Naive thymus-derived CD8-positive, alpha-beta T cell (primary cell): ENCODE measurements around the gene UBAC2. TPM values are rescaled to one million over a fixed set of nuclear protein-coding genes. Genes with fewer than 3 reads are reported as not detected.

ENCODE experiments used
- ATAC-seq, 2 donors: fragments of 150-1000 bp; cut with Tn5 transposase in 1 of 2; sonication (Bioruptor Pico), chemical (Tn5 transposase) in 1 of 2; 1 replicate in 1 of 2; 2 replicates in 1 of 2; pipeline ENCODE4 v1.10.0; 2021; ENCODE audit warnings: mild to moderate bottlenecking in 2 of 2, moderate library complexity in 2 of 2
- POLR2A ChIA-PET: fragments of 350-600 bp; sonication (Branson Sonifier 250); formaldehyde crosslinking; loops from one replicate; lab custom pipeline; 2021; ENCODE audit warnings: antibody characterized with exemption; lab: Charles Lee
- DNase-seq, 10 donors: peaks; one replicate each; pipeline versions ENCODE4 v3.0.0 to v3.0.0-alpha.2; 2020 to 2022
- H3K27ac Mint-ChIP-seq, 10 donors: one replicate each; pipeline ENCODE4 v1.8.0; 2020 to 2022; ENCODE audit warnings: mild to moderate bottlenecking in 10 of 10, mixed read lengths in 10 of 10, moderate library complexity in 4 of 10, inconsistent platforms in 1 of 10
- H3K27me3 Mint-ChIP-seq, 5 donors: one replicate each; pipeline ENCODE4 v1.8.0; 2021 to 2022; ENCODE audit warnings: mixed read lengths in 5 of 5
- H3K36me3 Mint-ChIP-seq, 3 donors: one replicate each; pipeline ENCODE4 v1.8.0; 2020 to 2022; ENCODE audit warnings: mixed read lengths in 3 of 3, mild to moderate bottlenecking in 2 of 3, inconsistent platforms in 1 of 3
- H3K4me1 Mint-ChIP-seq, 4 donors: one replicate each; pipeline ENCODE4 v1.8.0; 2021 to 2022; ENCODE audit warnings: mixed read lengths in 4 of 4
- H3K4me3 Mint-ChIP-seq, 10 donors: one replicate each; pipeline ENCODE4 v1.8.0; 2020 to 2022; ENCODE audit warnings: mild to moderate bottlenecking in 10 of 10, mixed read lengths in 10 of 10, moderate library complexity in 6 of 10, inconsistent platforms in 1 of 10
- H3K9me3 Mint-ChIP-seq, 9 donors: one replicate each; pipeline ENCODE4 v1.8.0; 2020 to 2022; ENCODE audit warnings: mixed read lengths in 9 of 9, mild to moderate bottlenecking in 3 of 9, inconsistent platforms in 1 of 9, moderate library complexity in 1 of 9
- polyA plus RNA-seq, 3 donors: library from polyadenylated mRNA; unstranded; fragments of 300-500 nt; fragmentation: Illumina TruSeq; gene quantifications; one replicate each; pipeline ENCODE4 v1.2.3, GENCODE V29; 2021
- total RNA-seq, 8 experiments: library from RNA in 2 of 8; stranded (reverse) in 2 of 8; gene quantifications; one replicate each; pipeline ENCODE4 v1.2.3 and lab custom pipeline; 2021 to 2026

Gene UBAC2
- total and polyA plus RNA-seq, 5 experiments from 2014 or later: 105 to 178 (median 160) TPM

- H3K27ac Mint-ChIP-seq: peak overlapping the region in 8 of 10 donors; percentile 48 to 88 (median 59)
- H3K9me3 Mint-ChIP-seq: no peaks in the 10 kb centered on the region
- H3K4me1 Mint-ChIP-seq: peaks cover 19 to 68% (median 34%) of the 10 kb centered on the region in 4 donors
- H3K36me3 Mint-ChIP-seq: peaks cover 0 to 2% (median 0%) of the 10 kb centered on the region in 3 donors
- peak in 1 of 10 donors; percentile 44 for DNase-seq
- H3K27me3 Mint-ChIP-seq: no peaks in the 10 kb centered on the region
- no peak overlapping the region for H3K4me3 Mint-ChIP-seq
- POLR2A ChIA-PET: interaction anchor here (0.5 kb wide), 1 partner anchor 10 kb away, joined by 4 read pairs; no protein-coding TSS in a partner anchor
- no peak for ATAC-seq
These were observed 195.8 kb downstream of the UBAC2 start for GRCh38 chr13:99396446-99396845.

GRCh38 chr13:99398071-99398470 is 197.4 kb downstream of the UBAC2 start:
- H3K27ac Mint-ChIP-seq: peak overlapping the region in 6 of 10 donors; percentile 5 to 54 (median 27)
- peaks cover 0 to 8% (median 2%) of the 10 kb centered on the region in 3 donors for H3K36me3 Mint-ChIP-seq
- peak in 1 of 10 donors; percentile 11 for DNase-seq
- no peak for ATAC-seq
- no peak overlapping the region for H3K4me3 Mint-ChIP-seq
- peaks cover 19 to 80% (median 34%) of the 10 kb centered on the region in 4 donors for H3K4me1 Mint-ChIP-seq
- H3K27me3 Mint-ChIP-seq: no peaks in the 10 kb centered on the region
- H3K9me3 Mint-ChIP-seq: no peaks in the 10 kb centered on the region
- POLR2A ChIA-PET: interaction anchor here (0.6 to 1.6 kb wide), 4 partner anchors 9 to 124 kb away, joined by 3 to 5 read pairs (median 4); no protein-coding TSS in a partner anchor

- Mint-ChIP-seq H3K36me3 (peaks cover 0 to 8% (median 2%) of the 10 kb centered on the region in 3 donors), H3K27me3 (no peaks in the 10 kb centered on the region), H3K4me1 (peaks cover 22 to 84% (median 34%) of the 10 kb centered on the region in 4 donors), H3K4me3 (peak overlapping the region in 3 of 10 donors; percentile 3 to 49 (median 24)), H3K27ac (peak overlapping the region in 9 of 10 donors; percentile 40 to 87 (median 54)), H3K9me3 (no peaks in the 10 kb centered on the region)
- DNase-seq (peak in 1 of 10 donors; percentile 19), ATAC-seq (no peak)
- POLR2A ChIA-PET: interaction anchor here (1.3 to 1.6 kb wide), 2 partner anchors 10 kb away, joined by 4 to 5 read pairs; no protein-coding TSS in a partner anchor
These were observed 198.4 kb downstream of the UBAC2 start for GRCh38 chr13:99398916-99399622.

- DNase-seq (peak in 1 of 10 donors; percentile 11), ATAC-seq (no peak)
- Mint-ChIP-seq H3K27ac (peak overlapping the region in 8 of 10 donors; percentile 40 to 87 (median 76)), H3K4me1 (peaks cover 22 to 83% (median 35%) of the 10 kb centered on the region in 4 donors), H3K36me3 (peaks cover 0 to 8% (median 2%) of the 10 kb centered on the region in 3 donors), H3K4me3 (peak overlapping the region in 7 of 10 donors; percentile 13 to 63 (median 49)), H3K9me3 (no peaks in the 10 kb centered on the region), H3K27me3 (no peaks in the 10 kb centered on the region)
- POLR2A ChIA-PET: no interaction called here
These were observed 198.9 kb downstream of the UBAC2 start for GRCh38 chr13:99399623-99399974.

GRCh38 chr13:99403458-99403971 is 202.9 kb downstream of the UBAC2 start:
- peak in 1 of 2 donors; percentile 52 for ATAC-seq
- no peaks in the 10 kb centered on the region for H3K9me3 Mint-ChIP-seq
- POLR2A ChIA-PET: no interaction called here
- no peaks in the 10 kb centered on the region for H3K27me3 Mint-ChIP-seq
- H3K4me1 Mint-ChIP-seq: peaks cover 24 to 78% (median 40%) of the 10 kb centered on the region in 4 donors
- peak in 2 of 10 donors; percentile 24 to 31 for DNase-seq
- peak overlapping the region in 2 of 10 donors; percentile 6 to 45 for H3K4me3 Mint-ChIP-seq
- peaks cover 0 to 11% (median 3%) of the 10 kb centered on the region in 3 donors for H3K36me3 Mint-ChIP-seq
- peak overlapping the region in 7 of 10 donors; percentile 60 to 90 (median 74) for H3K27ac Mint-ChIP-seq

- DNase-seq: peak in 1 of 10 donors; percentile 35
- H3K27ac Mint-ChIP-seq: peak overlapping the region in 7 of 10 donors; percentile 60 to 90 (median 74)
- POLR2A ChIA-PET: interaction anchor here (1.8 kb wide), 1 partner anchor 11 kb away, joined by 6 read pairs; no protein-coding TSS in a partner anchor
- peak overlapping the region in 3 of 10 donors; percentile 6 to 45 (median 18) for H3K4me3 Mint-ChIP-seq
- no peaks in the 10 kb centered on the region for H3K9me3 Mint-ChIP-seq
- H3K36me3 Mint-ChIP-seq: peaks cover 0 to 14% (median 3%) of the 10 kb centered on the region in 3 donors
- no peak for ATAC-seq
- peaks cover 21 to 76% (median 34%) of the 10 kb centered on the region in 4 donors for H3K4me1 Mint-ChIP-seq
- no peaks in the 10 kb centered on the region for H3K27me3 Mint-ChIP-seq
These were observed 203.5 kb downstream of the UBAC2 start for GRCh38 chr13:99404005-99404755.

GRCh38 chr13:99405966-99406365 is 205.3 kb downstream of the UBAC2 start:
- H3K27me3 Mint-ChIP-seq: no peaks in the 10 kb centered on the region
- ATAC-seq (no peak), DNase-seq (peak in 1 of 10 donors; percentile 22)
- H3K4me1 Mint-ChIP-seq: peaks cover 21 to 70% (median 32%) of the 10 kb centered on the region in 4 donors
- H3K27ac Mint-ChIP-seq: peak overlapping the region in 5 of 10 donors; percentile 2 to 87 (median 34)
- POLR2A ChIA-PET: interaction anchor here (0.7 to 1.8 kb wide), 3 partner anchors 9 to 14 kb away, joined by 3 to 6 read pairs (median 4); no protein-coding TSS in a partner anchor
- no peaks in the 10 kb centered on the region for H3K9me3 Mint-ChIP-seq
- H3K36me3 Mint-ChIP-seq: peaks cover 0 to 14% (median 2%) of the 10 kb centered on the region in 3 donors
- H3K4me3 Mint-ChIP-seq: peak overlapping the region in 1 of 10 donors; percentile 9

- ATAC-seq: no peak
- DNase-seq: peak in 1 of 10 donors; percentile 7
- Mint-ChIP-seq H3K27me3 (no peaks in the 10 kb centered on the region), H3K9me3 (peaks cover 0 to 1% (median 0%) of the 10 kb centered on the region in 9 donors), H3K27ac (peak overlapping the region in 7 of 10 donors; percentile 10 to 83 (median 50)), H3K4me3 (peak overlapping the region in 3 of 10 donors; percentile 12 to 70 (median 41)), H3K36me3 (peaks cover 1 to 17% (median 2%) of the 10 kb centered on the region in 3 donors), H3K4me1 (peaks cover 22 to 62% (median 32%) of the 10 kb centered on the region in 4 donors)
- POLR2A ChIA-PET: interaction anchor here (0.8 kb wide), 1 partner anchor 20 kb away, joined by 3 read pairs; no protein-coding TSS in a partner anchor
These were observed 206.1 kb downstream of the UBAC2 start for GRCh38 chr13:99406799-99407201.

- Mint-ChIP-seq H3K9me3 (peaks cover 0 to 6% (median 0%) of the 10 kb centered on the region in 9 donors), H3K36me3 (peaks cover 6 to 15% (median 7%) of the 10 kb centered on the region in 3 donors), H3K27ac (peak overlapping the region in 6 of 10 donors; percentile 49 to 89 (median 54)), H3K4me3 (no peak overlapping the region), H3K27me3 (no peaks in the 10 kb centered on the region), H3K4me1 (peaks cover 22 to 51% (median 32%) of the 10 kb centered on the region in 4 donors)
- no peak for ATAC-seq
- DNase-seq: peak in 1 of 10 donors; percentile 58
- POLR2A ChIA-PET: interaction anchor here (0.8 to 1.9 kb wide), 4 partner anchors 10 to 19 kb away, joined by 3 to 5 read pairs (median 4); no protein-coding TSS in a partner anchor
These were observed 207.4 kb downstream of the UBAC2 start for GRCh38 chr13:99407906-99408702.

- H3K36me3 Mint-ChIP-seq: peaks cover 6 to 15% (median 7%) of the 10 kb centered on the region in 3 donors
- no peak for ATAC-seq
- peak in 1 of 10 donors; percentile 16 for DNase-seq
- no peak overlapping the region for H3K4me3 Mint-ChIP-seq
- H3K27me3 Mint-ChIP-seq: no peaks in the 10 kb centered on the region
- POLR2A ChIA-PET: interaction anchor here (0.8 to 1.9 kb wide), 4 partner anchors 10 to 20 kb away, joined by 3 to 5 read pairs (median 4); no protein-coding TSS in a partner anchor
- H3K9me3 Mint-ChIP-seq: peaks cover 0 to 6% (median 0%) of the 10 kb centered on the region in 9 donors
- H3K4me1 Mint-ChIP-seq: peaks cover 20 to 47% (median 30%) of the 10 kb centered on the region in 4 donors
- H3K27ac Mint-ChIP-seq: peak overlapping the region in 5 of 10 donors; percentile 47 to 89 (median 55)
These were observed 208.0 kb downstream of the UBAC2 start for GRCh38 chr13:99408703-99409000.
